Ramos (cell line): ENCODE results near the gene GAREM1.

Source experiments
- in situ Hi-C: fragments of 300-500 bp; cut with MboI; formaldehyde crosslinking; loops from one replicate; pipeline ENCODE4 v1.14.3; 2022; ENCODE audit warnings: low sequenced_read_pairs; ENCODE audit not compliant: unreplicated experiment

Gene GAREM1

GRCh38 chr18:32339045-32339444, 131.6 kb downstream of the GAREM1 start:
- in situ Hi-C loops = no loop called here

GRCh38 chr18:32337821-32338220, 132.9 kb downstream of the GAREM1 start:
- in situ Hi-C loops = no loop called here

- in situ Hi-C loops = no loop called here
Observed at GRCh38 chr18:32337347-32337746, 133.3 kb downstream of the GAREM1 start.

- in situ Hi-C loops = no loop called here
Observed at GRCh38 chr18:32335228-32335627, 135.5 kb downstream of the GAREM1 start.

- in situ Hi-C loops = no loop called here
Observed at GRCh38 chr18:32333781-32334180, 136.9 kb downstream of the GAREM1 start.

GRCh38 chr18:32332708-32333107, 138.0 kb downstream of the GAREM1 start:
- in situ Hi-C loops = no loop called here

- in situ Hi-C loops = no loop called here
Observed at GRCh38 chr18:32328974-32329373, 141.7 kb downstream of the GAREM1 start.

- in situ Hi-C loops = no loop called here
Observed at GRCh38 chr18:32328379-32328778, 142.3 kb downstream of the GAREM1 start.

GRCh38 chr18:32326450-32327308, 144.0 kb downstream of the GAREM1 start:
- in situ Hi-C loops = no loop called here

- in situ Hi-C loops = no loop called here
Observed at GRCh38 chr18:32324181-32324580, 146.5 kb downstream of the GAREM1 start.

- in situ Hi-C loops = no loop called here
Observed at GRCh38 chr18:32321826-32322225, 148.9 kb downstream of the GAREM1 start.

GRCh38 chr18:32319084-32319483, 151.6 kb downstream of the GAREM1 start:
- in situ Hi-C loops = no loop called here

- in situ Hi-C loops = no loop called here
Observed at GRCh38 chr18:32318581-32318980, 152.1 kb downstream of the GAREM1 start.

GRCh38 chr18:32317651-32318050, 153.0 kb downstream of the GAREM1 start:
- in situ Hi-C loops = no loop called here

- in situ Hi-C loops = no loop called here
Observed at GRCh38 chr18:32315881-32316280, 154.8 kb downstream of the GAREM1 start.

GRCh38 chr18:32310774-32311173, 159.9 kb downstream of the GAREM1 start:
- in situ Hi-C loops = no loop called here

GRCh38 chr18:32310101-32310500, 160.6 kb downstream of the GAREM1 start:
- in situ Hi-C loops = no loop called here

GRCh38 chr18:32308493-32309120, 162.1 kb downstream of the GAREM1 start:
- in situ Hi-C loops = no loop called here

- in situ Hi-C loops = no loop called here
Observed at GRCh38 chr18:32303400-32303799, 167.3 kb downstream of the GAREM1 start.

- in situ Hi-C loops = no loop called here
Observed at GRCh38 chr18:32302806-32303205, 167.9 kb downstream of the GAREM1 start.

GRCh38 chr18:32301976-32302743, 168.5 kb downstream of the GAREM1 start:
- in situ Hi-C loops = no loop called here
